ENCODE results near the gene SSTR3. TPM values are rescaled to one million over a fixed set of nuclear protein-coding genes. Genes with fewer than 3 reads are reported as not detected.

The SSTR3 gene
- total RNA-seq, 1 donor: not detected

- DNase-seq (ENCODE audit: low read depth): no peak
- H3K4me3 ChIP-seq (ENCODE audit: low read depth, low read length): no peak overlapping the region
- no peak for TF ChIP-seq CTCF (IDR thresholded peaks at IDR 0.05; ENCODE audit: insufficient read depth, low read depth, low read length)
These were observed 44.9 kb downstream of the SSTR3 start for GRCh38 chr22:37167176-37167980.

- peak; percentile 79 for DNase-seq (ENCODE audit: low read depth)
- peak; percentile 86 for TF ChIP-seq CTCF (IDR thresholded peaks at IDR 0.05; ENCODE audit: insufficient read depth, low read depth, low read length)
- no peak overlapping the region for H3K4me3 ChIP-seq (ENCODE audit: low read depth, low read length)
These were observed 45.6 kb downstream of the SSTR3 start for GRCh38 chr22:37166675-37167066.

- no peak overlapping the region for H3K4me3 ChIP-seq (ENCODE audit: low read depth, low read length)
- no peak for TF ChIP-seq CTCF (IDR thresholded peaks at IDR 0.05; ENCODE audit: insufficient read depth, low read depth, low read length)
- DNase-seq (ENCODE audit: low read depth): no peak
These were observed 46.2 kb downstream of the SSTR3 start for GRCh38 chr22:37165940-37166674.

GRCh38 chr22:37165066-37165465 is 47.2 kb downstream of the SSTR3 start:
- no peak overlapping the region for H3K4me3 ChIP-seq (ENCODE audit: low read depth, low read length)
- TF ChIP-seq CTCF (IDR thresholded peaks at IDR 0.05; ENCODE audit: insufficient read depth, low read depth, low read length): no peak
- no peak for DNase-seq (ENCODE audit: low read depth)

DNA sequence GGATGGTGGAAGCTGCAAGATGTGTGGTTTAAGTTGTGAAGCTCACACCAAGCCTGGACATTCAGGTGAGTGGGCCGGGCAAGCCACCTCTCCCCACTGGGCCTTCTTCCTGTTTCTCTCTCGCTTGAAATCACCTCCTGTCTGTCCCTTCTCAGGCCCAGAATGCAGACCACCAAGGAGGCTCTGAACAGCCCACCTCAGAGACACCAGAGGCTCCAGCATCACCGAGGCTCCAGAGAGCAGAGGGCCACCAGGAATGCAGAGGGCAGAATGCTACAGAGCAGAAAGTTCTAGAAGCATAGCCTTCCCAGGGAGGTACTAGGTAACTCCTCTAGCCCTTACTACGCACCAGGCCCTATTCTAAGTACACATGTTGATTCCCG is 47.8 kb downstream of the SSTR3 start:
- no peak for TF ChIP-seq CTCF (IDR thresholded peaks at IDR 0.05; ENCODE audit: insufficient read depth, low read depth, low read length)
- no peak for DNase-seq (ENCODE audit: low read depth)
- no peak overlapping the region for H3K4me3 ChIP-seq (ENCODE audit: low read depth, low read length)

- TF ChIP-seq CTCF (IDR thresholded peaks at IDR 0.05; ENCODE audit: insufficient read depth, low read depth, low read length): no peak
- H3K4me3 ChIP-seq (ENCODE audit: low read depth, low read length): no peak overlapping the region
- no peak for DNase-seq (ENCODE audit: low read depth)
These were observed 48.4 kb downstream of the SSTR3 start for GRCh38 chr22:37163575-37164504.

Measured in fibroblast of villous mesenchyme (primary cell).